HepG2 (cell line): ENCODE results near the gene FIBP. TPM values are rescaled to one million over a fixed set of nuclear protein-coding genes. Genes with fewer than 3 reads are reported as not detected.
A peak's percentile ranks its signal among the peaks of the same experiment; 100 is the strongest.

Experiments used
- ADNP ChIP-seq: sonication (generic); formaldehyde crosslinking; IDR thresholded peaks from 2 replicates; pipeline ENCODE4 v1.4.0; 2020; ENCODE audit warnings: missing genetic modification reagents
- ARID4A ChIP-seq: sonication (generic); formaldehyde crosslinking; IDR thresholded peaks from 2 replicates; pipeline ENCODE4 v1.5.0; 2020; ENCODE audit warnings: mild to moderate bottlenecking, missing genetic modification reagents, borderline replicate concordance
- ATF4 ChIP-seq, 2 experiments: fragments of 450-650 bp in 1 of 2; sonication (generic) in 1 of 2; formaldehyde crosslinking; IDR thresholded peaks; 2 replicates each; pipeline versions ENCODE4 v1.5.0 to v1.8.0; 2020 to 2022; ENCODE audit warnings: mild to moderate bottlenecking in 1 of 2, missing genetic modification reagents in 1 of 2
- BRD4 ChIP-seq: sonication (generic); formaldehyde crosslinking; IDR thresholded peaks from 2 replicates; pipeline ENCODE4 v1.4.0; 2020; ENCODE audit warnings: missing genetic modification reagents
- FOXM1 ChIP-seq: sonication (generic); formaldehyde crosslinking; IDR thresholded peaks from 2 replicates; pipeline ENCODE4 v1.5.0; 2020; ENCODE audit warnings: missing genetic modification reagents
- GRHL1 ChIP-seq: sonication (generic); formaldehyde crosslinking; conservative IDR thresholded peaks from 2 replicates; pipeline ENCODE4 v1.8.0; 2022; ENCODE audit warnings: missing genetic modification reagents
- HOXA9 ChIP-seq: sonication (generic); formaldehyde crosslinking; IDR thresholded peaks from 2 replicates; pipeline ENCODE4 v1.8.1; 2022; ENCODE audit warnings: missing genetic modification reagents, mild to moderate bottlenecking, moderate library complexity, borderline replicate concordance
- MEIS1 ChIP-seq: sonication (generic); formaldehyde crosslinking; IDR thresholded peaks from 2 replicates; pipeline ENCODE4 v1.9.0; 2021; ENCODE audit warnings: mild to moderate bottlenecking, missing genetic modification reagents, moderate library complexity, borderline replicate concordance
- MTA1 ChIP-seq: sonication (generic); formaldehyde crosslinking; IDR thresholded peaks from 2 replicates; pipeline ENCODE4 v1.4.0; 2020; ENCODE audit warnings: missing genetic modification reagents, mild to moderate bottlenecking, borderline replicate concordance
- POLR2A ChIP-seq, 2 experiments: IDR thresholded peaks; 2 replicates each; pipeline ENCODE4 v1.6.1; 2011; ENCODE audit warnings: low read depth in 2 of 2, low read length in 2 of 2, mild to moderate bottlenecking in 1 of 2, moderate library complexity in 1 of 2; ENCODE audit not compliant: insufficient read depth in 1 of 2
- PREB ChIP-seq: sonication (generic); formaldehyde crosslinking; IDR thresholded peaks from 2 replicates; pipeline ENCODE4 v1.4.0; 2020; ENCODE audit warnings: missing genetic modification reagents
- TBL1XR1 ChIP-seq: fragments of 150-350 bp; IDR thresholded peaks from 2 replicates; pipeline ENCODE4 v1.6.1; 2014; ENCODE audit warnings: borderline replicate concordance, low read length; ENCODE audit not compliant: partially characterized antibody
- THYN1 ChIP-seq: sonication (generic); formaldehyde crosslinking; IDR thresholded peaks from 2 replicates; pipeline ENCODE4 v1.8.1; 2023; ENCODE audit warnings: low read depth, mild to moderate bottlenecking, moderate library complexity, missing genetic modification reagents, borderline replicate concordance
- U2AF2 ChIP-seq: fragments of 200-400 bp; formaldehyde crosslinking; IDR thresholded peaks from 2 replicates; pipeline ENCODE4 v1.6.1; 2017; ENCODE audit warnings: low read depth, mild to moderate bottlenecking, low read length
- ZNF468 ChIP-seq: sonication (generic); formaldehyde crosslinking; IDR thresholded peaks from 2 replicates; pipeline ENCODE4 v1.8.0; 2022; ENCODE audit warnings: mild to moderate bottlenecking, moderate library complexity, missing genetic modification reagents
- ZNF724P ChIP-seq: sonication (generic); formaldehyde crosslinking; IDR thresholded peaks from 2 replicates; pipeline ENCODE4 v1.8.0; 2022; ENCODE audit warnings: missing genetic modification reagents, borderline replicate concordance
- ZNF788 ChIP-seq: sonication (generic); formaldehyde crosslinking; IDR thresholded peaks from 2 replicates; pipeline ENCODE4 v1.5.0; 2020; ENCODE audit warnings: mild to moderate bottlenecking, missing genetic modification reagents, borderline replicate concordance
- polyA plus RNA-seq, 8 experiments: library from polyadenylated mRNA; depleted of rRNA in 3 of 8; stranded (reverse) in 7 of 8; unstranded in 1 of 8; fragments of >200 nt; fragmentation: Illumina TruSeq in 4 of 8; extraction: Trizol in 4 of 8; gene quantifications; 2 replicates each; pipeline versions ENCODE4 v1.2.1 to v1.2.3, GENCODE V29; 2011 to 2016; ENCODE audit warnings: low read depth in 4 of 8, missing spikeins in 1 of 8, mixed read lengths in 1 of 8; ENCODE audit not compliant: insufficient read depth in 1 of 8
- total RNA-seq, 5 experiments: library from RNA; depleted of rRNA; stranded (reverse); fragments of >200 nt; fragmentation: Illumina TruSeq; extraction: Trizol; gene quantifications; 2 replicates each; pipeline ENCODE4 v1.2.3, GENCODE V29; 2016; ENCODE audit warnings: low read depth in 1 of 5

Gene FIBP
- total and polyA plus RNA-seq, 2 of the 13 experiments (the other 11 are each of a cell fraction or from before 2014, with no cell fraction given): 42.9 to 62.1 TPM

DNA sequence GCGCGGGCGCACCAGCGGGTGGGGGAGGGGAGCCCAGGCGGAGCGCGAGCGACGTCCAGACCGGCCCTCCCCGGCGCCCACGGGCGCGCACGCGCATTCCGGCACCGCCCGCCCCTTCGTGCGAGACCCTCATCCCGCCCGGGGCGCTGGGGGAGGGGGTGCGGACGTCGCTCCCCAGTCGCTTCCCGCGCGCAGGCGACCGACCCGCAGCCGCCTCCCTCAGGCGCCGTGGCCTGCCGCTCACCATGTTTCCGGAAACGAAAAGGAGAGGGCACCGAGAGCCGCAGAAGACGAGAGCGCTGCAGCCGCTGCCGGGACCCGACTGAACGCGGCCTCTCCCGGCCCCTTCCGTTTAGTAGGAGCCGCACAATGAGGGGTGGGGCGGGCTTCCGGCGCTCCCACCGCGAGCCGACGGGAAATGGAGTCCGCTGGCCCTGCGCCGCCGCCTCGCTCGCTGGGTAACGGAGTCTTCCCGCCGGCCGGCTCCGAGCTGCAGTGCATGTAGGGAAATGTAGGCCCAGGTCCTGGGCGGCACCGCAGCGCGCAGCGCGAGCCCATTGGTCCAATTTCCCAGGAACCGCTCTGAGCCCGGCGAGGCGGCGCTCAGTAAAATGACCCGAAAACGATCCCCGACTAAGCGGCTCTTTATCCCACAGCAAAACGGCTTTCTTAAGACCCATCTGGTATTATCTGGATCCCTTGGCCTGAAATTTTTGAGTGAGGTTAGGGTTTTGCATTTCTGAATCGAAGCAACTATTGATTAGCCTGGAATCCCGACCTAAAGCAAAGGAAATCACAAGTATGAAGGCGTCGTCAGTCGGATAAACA lies 30.2 kb downstream of the FIBP start, which contains the start of gene CFL1 (continued):
- peak; percentile 88; the same call in 1 of the 2 replicates for TF ChIP-seq ARID4A (CRISPR knock-in tag)
- no peak for TF ChIP-seq GRHL1
- TF ChIP-seq TBL1XR1: peak; percentile 55
- TF ChIP-seq BRD4: no peak
- TF ChIP-seq MTA1 (CRISPR knock-in tag): no peak
- TF ChIP-seq THYN1 (CRISPR knock-in tag): 0 out of 2 replicates have a peak, but pooled peaks have one; percentile 81
- peak in 1 of 2 experiments; percentile 99; a peak in 2 of 4 replicates for TF ChIP-seq POLR2A (IDR thresholded peaks at IDR 0.05; ENCODE audit: insufficient read depth in 1 of 2, low read depth in 2 of 2, low read length in 2 of 2)
- TF ChIP-seq FOXM1 (CRISPR knock-in tag): no peak
- peak; percentile 44; the same call in 1 of the 2 replicates for TF ChIP-seq MEIS1 (CRISPR knock-in tag)
- peak in 1 of 2 experiments; percentile 63; a peak in 1 of 4 replicates for TF ChIP-seq ATF4 (CRISPR knock-in tag; IDR thresholded peaks at IDR 0.05)
- no peak for TF ChIP-seq U2AF2
- peak; percentile 64; the same call in 1 of the 2 replicates for TF ChIP-seq ZNF788 (CRISPR knock-in tag)
- peak; percentile 79; the same call in 1 of the 2 replicates for TF ChIP-seq HOXA9 (CRISPR knock-in tag)
- TF ChIP-seq ZNF468 (CRISPR knock-in tag): no peak
- TF ChIP-seq PREB (CRISPR knock-in tag): no peak
- no peak for TF ChIP-seq ADNP (CRISPR knock-in tag)
- TF ChIP-seq ZNF724P (CRISPR knock-in tag): no peak; the same call in 1 of the 2 replicates
